GM10266 (cell line): ENCODE data around the gene PLPPR1.

ENCODE experiments used
- DNase-seq: peaks from one replicate; pipeline ENCODE4 v3.0.0; 2012; ENCODE audit errors: extremely low spot score
- TF ChIP-seq, protein P1 (sequence below): IDR thresholded peaks from 2 replicates; pipeline ENCODE4 v1.5.1; 2012; ENCODE audit warnings: mild to moderate bottlenecking, low read depth; ENCODE audit not compliant: control insufficient read depth, insufficient read depth; ENCODE audit errors: missing control alignments

PLPPR1 gene

DNA sequence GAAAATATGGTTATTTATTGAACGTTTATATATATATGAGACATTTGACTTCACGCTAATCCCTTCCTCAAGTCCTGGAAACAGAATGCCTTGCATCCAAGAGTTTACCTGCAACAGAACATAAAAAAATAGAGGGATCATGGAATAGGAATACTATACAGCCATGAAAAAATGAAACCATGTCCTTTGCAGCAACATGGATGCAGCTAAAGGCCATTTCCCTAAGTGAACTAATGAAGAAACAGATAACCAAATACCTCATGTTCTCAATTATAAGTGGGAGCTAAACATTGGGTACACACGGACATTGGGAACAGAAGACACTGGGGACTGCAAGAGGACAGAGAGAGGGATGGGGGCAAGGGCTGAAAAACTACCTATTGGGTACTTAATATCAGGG, 343.3 kb downstream of the PLPPR1 start:
- DNase-seq = no peak
- TF ChIP-seq, protein P1, sequence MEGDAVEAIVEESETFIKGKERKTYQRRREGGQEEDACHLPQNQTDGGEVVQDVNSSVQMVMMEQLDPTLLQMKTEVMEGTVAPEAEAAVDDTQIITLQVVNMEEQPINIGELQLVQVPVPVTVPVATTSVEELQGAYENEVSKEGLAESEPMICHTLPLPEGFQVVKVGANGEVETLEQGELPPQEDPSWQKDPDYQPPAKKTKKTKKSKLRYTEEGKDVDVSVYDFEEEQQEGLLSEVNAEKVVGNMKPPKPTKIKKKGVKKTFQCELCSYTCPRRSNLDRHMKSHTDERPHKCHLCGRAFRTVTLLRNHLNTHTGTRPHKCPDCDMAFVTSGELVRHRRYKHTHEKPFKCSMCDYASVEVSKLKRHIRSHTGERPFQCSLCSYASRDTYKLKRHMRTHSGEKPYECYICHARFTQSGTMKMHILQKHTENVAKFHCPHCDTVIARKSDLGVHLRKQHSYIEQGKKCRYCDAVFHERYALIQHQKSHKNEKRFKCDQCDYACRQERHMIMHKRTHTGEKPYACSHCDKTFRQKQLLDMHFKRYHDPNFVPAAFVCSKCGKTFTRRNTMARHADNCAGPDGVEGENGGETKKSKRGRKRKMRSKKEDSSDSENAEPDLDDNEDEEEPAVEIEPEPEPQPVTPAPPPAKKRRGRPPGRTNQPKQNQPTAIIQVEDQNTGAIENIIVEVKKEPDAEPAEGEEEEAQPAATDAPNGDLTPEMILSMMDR = no peak

DNA sequence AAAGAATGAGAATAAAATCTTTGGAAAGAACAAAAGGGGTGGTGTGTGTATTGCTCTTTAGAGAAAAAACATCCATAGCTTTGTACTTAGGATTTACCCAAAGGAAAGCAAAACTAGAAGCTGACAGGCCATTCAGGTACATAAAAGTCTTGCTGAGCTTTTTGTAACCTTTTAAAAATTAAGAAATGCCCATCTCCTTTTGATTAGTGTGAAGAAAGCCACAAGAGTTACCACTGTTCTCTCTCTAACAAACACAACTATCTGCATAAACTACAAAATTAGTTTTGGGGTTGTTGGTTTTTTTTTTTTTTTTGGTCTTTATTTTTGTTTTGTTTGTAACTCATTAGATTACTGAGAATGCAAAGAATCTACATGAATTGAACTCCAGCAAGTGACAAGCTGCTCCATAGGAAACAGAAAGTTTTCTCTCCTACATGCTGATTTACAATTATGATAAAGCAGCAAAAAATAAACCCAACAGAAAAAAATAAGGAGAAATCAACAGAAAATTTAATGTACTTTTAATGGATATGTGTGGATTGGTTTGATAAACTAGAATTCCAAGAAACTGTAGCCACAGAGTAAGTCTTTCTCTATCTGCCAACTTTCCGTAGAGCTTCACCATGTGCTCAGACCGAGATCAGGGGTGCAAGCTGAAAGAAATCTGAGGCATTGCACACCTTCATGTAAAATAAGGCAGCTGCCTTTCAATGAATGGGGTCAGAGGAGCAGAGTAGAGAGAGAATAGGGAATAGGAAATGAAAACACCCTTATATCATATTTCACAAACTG, 344.0 kb downstream of the PLPPR1 start:
- TF ChIP-seq, protein P1 = no peak
- no peak for DNase-seq
